ENCODE data around the gene AREL1. TPM values are rescaled to one million over a fixed set of nuclear protein-coding genes. Genes with fewer than 3 reads are reported as not detected.

Gene AREL1
- total RNA-seq, 1 experiment from 2014 or later, result 34.2 TPM

- no peaks in the 10 kb centered on the region for H3K27me3 ChIP-seq (ENCODE audit: insufficient read depth, low read length)
- no peak overlapping the region for H4K91ac ChIP-seq (ENCODE audit: insufficient read length, low read depth, low read length)
- Mint-ChIP-seq H3K27me3 (ENCODE audit: low read depth) (peaks cover 2% of the 10 kb centered on the region), H3K36me3 (ENCODE audit: insufficient read depth in 1 of 3, low read depth in 3 of 3) (peaks cover 2 to 17% (median 6%) of the 10 kb centered on the region in 3 experiments; a peak in 6 of 7 replicates), H3K27ac (no peak overlapping the region; a peak in 1 of 7 replicates), H3K4me3 (no peak overlapping the region), H3K4me1 (no peaks in the 10 kb centered on the region), H3K9me3 (peaks cover 17 to 21% of the 10 kb centered on the region in 2 experiments)
- no peaks in the 10 kb centered on the region for H3K4me1 ChIP-seq (ENCODE audit: insufficient read depth, low read length)
- WGBS (ENCODE audit: extremely low coverage, insufficient read length, low lambda C conversion rate), result no CpG with 5 or more reads among the region's 7 CpGs
- no peak overlapping the region for H2AFZ ChIP-seq (ENCODE audit: low read length)
- H3K4ac ChIP-seq (ENCODE audit: low read depth, low read length), result no peak overlapping the region
- no peak overlapping the region for H3K9ac ChIP-seq (ENCODE audit: extremely low read depth, insufficient read length, low read length)
- no peaks in the 10 kb centered on the region for H3K23me2 ChIP-seq (ENCODE audit: insufficient read length, low read depth, low read length, poor library complexity, severe bottlenecking)
- H4K5ac ChIP-seq (ENCODE audit: insufficient read length, low read depth, low read length), result no peak overlapping the region
- no peak overlapping the region for H4K8ac ChIP-seq (replicated peaks; ENCODE audit: insufficient read length, low read depth, low read length)
- no peaks in the 10 kb centered on the region for H3K79me2 ChIP-seq (ENCODE audit: insufficient read depth, low read length)
- H3K23ac ChIP-seq (ENCODE audit: insufficient read length, low read depth, low read length), result no peak overlapping the region
- H3K79me1 ChIP-seq (ENCODE audit: insufficient read depth, low read depth, low read length, poor library complexity, severe bottlenecking), result no peaks in the 10 kb centered on the region
- H3K9me3 ChIP-seq (ENCODE audit: control insufficient read depth, low read depth, low read length), result no peaks in the 10 kb centered on the region
- H2BK5ac ChIP-seq (ENCODE audit: insufficient read length, low read length), result no peak overlapping the region
- no peak overlapping the region for H2BK15ac ChIP-seq (ENCODE audit: low read depth, low read length)
- H3K27ac ChIP-seq (ENCODE audit: insufficient read length, low read depth, low read length), result no peak overlapping the region
- TF ChIP-seq, protein P1, sequence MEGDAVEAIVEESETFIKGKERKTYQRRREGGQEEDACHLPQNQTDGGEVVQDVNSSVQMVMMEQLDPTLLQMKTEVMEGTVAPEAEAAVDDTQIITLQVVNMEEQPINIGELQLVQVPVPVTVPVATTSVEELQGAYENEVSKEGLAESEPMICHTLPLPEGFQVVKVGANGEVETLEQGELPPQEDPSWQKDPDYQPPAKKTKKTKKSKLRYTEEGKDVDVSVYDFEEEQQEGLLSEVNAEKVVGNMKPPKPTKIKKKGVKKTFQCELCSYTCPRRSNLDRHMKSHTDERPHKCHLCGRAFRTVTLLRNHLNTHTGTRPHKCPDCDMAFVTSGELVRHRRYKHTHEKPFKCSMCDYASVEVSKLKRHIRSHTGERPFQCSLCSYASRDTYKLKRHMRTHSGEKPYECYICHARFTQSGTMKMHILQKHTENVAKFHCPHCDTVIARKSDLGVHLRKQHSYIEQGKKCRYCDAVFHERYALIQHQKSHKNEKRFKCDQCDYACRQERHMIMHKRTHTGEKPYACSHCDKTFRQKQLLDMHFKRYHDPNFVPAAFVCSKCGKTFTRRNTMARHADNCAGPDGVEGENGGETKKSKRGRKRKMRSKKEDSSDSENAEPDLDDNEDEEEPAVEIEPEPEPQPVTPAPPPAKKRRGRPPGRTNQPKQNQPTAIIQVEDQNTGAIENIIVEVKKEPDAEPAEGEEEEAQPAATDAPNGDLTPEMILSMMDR (conservative IDR thresholded peaks at IDR 0.05), result no peak
- H3K4me2 ChIP-seq (ENCODE audit: insufficient read depth, insufficient read length, low read length), result no peak overlapping the region
- H2BK20ac ChIP-seq (ENCODE audit: low read depth, low read length, poor library complexity, severe bottlenecking), result no peak overlapping the region
- no peak for DNase-seq
- no peak overlapping the region for H2BK120ac ChIP-seq (ENCODE audit: low read depth, low read length, poor library complexity, severe bottlenecking)
- no peaks in the 10 kb centered on the region for H4K20me1 ChIP-seq (ENCODE audit: control insufficient read depth, insufficient read depth, insufficient read length)
- no peak overlapping the region for H3K56ac ChIP-seq (ENCODE audit: insufficient read length, low read depth, low read length)
- H3K14ac ChIP-seq (ENCODE audit: insufficient read depth, low read length), result no peak overlapping the region
- no peak overlapping the region for H3T11ph ChIP-seq (ENCODE audit: low read length)
- H2BK12ac ChIP-seq (ENCODE audit: insufficient read length, low read depth, low read length), result no peak overlapping the region
- H2AK5ac ChIP-seq (ENCODE audit: insufficient read length, low read length), result no peak overlapping the region
- no peak overlapping the region for H3K18ac ChIP-seq (ENCODE audit: insufficient read length, low read depth, low read length)
Measured at GRCh38 chr14:74754899-74755298, 42.0 kb upstream of the AREL1 start.
